WERI-Rb-1 (cell line): ENCODE data around the gene DHRS9.

Source experiments
- DNase-seq: peaks from one replicate; pipeline ENCODE4 v3.0.0-alpha.2; 2020
- H3K27ac ChIP-seq: fragments of 250-450 bp; sonication (Bioruptor Pico); 2 replicates; pipeline ENCODE4 v1.5.1; 2020; ENCODE audit warnings: mild to moderate bottlenecking, moderate library complexity
- H3K27me3 ChIP-seq: fragments of 250-450 bp; sonication (Bioruptor Pico); 2 replicates; pipeline ENCODE4 v1.5.1; 2021; ENCODE audit warnings: mild to moderate bottlenecking, low read depth, moderate library complexity; ENCODE audit not compliant: insufficient read depth, severe bottlenecking
- H3K36me3 ChIP-seq: fragments of 250-450 bp; sonication (Bioruptor Pico); 2 replicates; pipeline ENCODE4 v1.5.1; 2020; ENCODE audit warnings: mild to moderate bottlenecking, moderate library complexity
- H3K4me3 ChIP-seq: 2 replicates; pipeline ENCODE4 v1.5.1; 2011; ENCODE audit warnings: low read depth, mild to moderate bottlenecking, control low read depth, low read length
- H3K9me3 ChIP-seq: fragments of 250-450 bp; sonication (Bioruptor Pico); 2 replicates; pipeline ENCODE4 v1.5.1; 2021; ENCODE audit warnings: mild to moderate bottlenecking, moderate library complexity; ENCODE audit not compliant: severe bottlenecking
- CTCF ChIP-seq: IDR thresholded peaks from 2 replicates; pipeline ENCODE4 v1.5.1; 2011; ENCODE audit warnings: low read depth, mild to moderate bottlenecking, control low read depth, inconsistent platforms, low read length

Gene DHRS9

GRCh38 chr2:169034256-169034655 is 35.1 kb upstream of the DHRS9 start:
- no peak overlapping the region for H3K4me3 ChIP-seq
- no peak for DNase-seq
- no peaks in the 10 kb centered on the region for H3K36me3 ChIP-seq
- no peaks in the 10 kb centered on the region for H3K27me3 ChIP-seq
- no peak overlapping the region for H3K27ac ChIP-seq
- H3K9me3 ChIP-seq = no peaks in the 10 kb centered on the region
- no peak for TF ChIP-seq CTCF

- Histone ChIP-seq H3K9me3 (no peaks in the 10 kb centered on the region), H3K27me3 (no peaks in the 10 kb centered on the region), H3K36me3 (no peaks in the 10 kb centered on the region), H3K27ac (no peak overlapping the region), H3K4me3 (no peak overlapping the region)
- TF ChIP-seq CTCF = no peak
- no peak for DNase-seq
These were observed 34.3 kb upstream of the DHRS9 start for GRCh38 chr2:169034984-169035544.

- Histone ChIP-seq H3K27me3 (no peaks in the 10 kb centered on the region), H3K9me3 (no peaks in the 10 kb centered on the region), H3K36me3 (no peaks in the 10 kb centered on the region), H3K27ac (no peak overlapping the region), H3K4me3 (no peak overlapping the region)
- TF ChIP-seq CTCF = no peak
- DNase-seq = no peak
These were observed 33.5 kb upstream of the DHRS9 start for GRCh38 chr2:169035887-169036286.

GRCh38 chr2:169036736-169037440 is 32.5 kb upstream of the DHRS9 start:
- Histone ChIP-seq H3K36me3 (no peaks in the 10 kb centered on the region), H3K9me3 (no peaks in the 10 kb centered on the region), H3K27me3 (no peaks in the 10 kb centered on the region), H3K4me3 (no peak overlapping the region), H3K27ac (no peak overlapping the region)
- DNase-seq = no peak
- no peak for TF ChIP-seq CTCF

GRCh38 chr2:169038338-169038757 is 31.0 kb upstream of the DHRS9 start:
- Histone ChIP-seq H3K36me3 (no peaks in the 10 kb centered on the region), H3K9me3 (no peaks in the 10 kb centered on the region), H3K4me3 (no peak overlapping the region), H3K27ac (no peak overlapping the region), H3K27me3 (no peaks in the 10 kb centered on the region)
- DNase-seq = no peak
- TF ChIP-seq CTCF = no peak

GRCh38 chr2:169039702-169040101 is 29.7 kb upstream of the DHRS9 start:
- Histone ChIP-seq H3K27me3 (no peaks in the 10 kb centered on the region), H3K9me3 (no peaks in the 10 kb centered on the region), H3K4me3 (no peak overlapping the region), H3K27ac (no peak overlapping the region), H3K36me3 (no peaks in the 10 kb centered on the region)
- no peak for DNase-seq
- no peak for TF ChIP-seq CTCF
